Body of pancreas (tissue), 4 donors: ENCODE results near the gene GCNT2.

Experiments used
- CTCF ChIP-seq, 7 experiments: fragments of 450-650 bp in 4 of 7; fragments of 200-600 bp in 3 of 7; sonication (generic) in 3 of 7; IDR thresholded peaks; one replicate each; pipeline ENCODE4 v1.5.1; 2016 to 2019; ENCODE audit warnings: antibody characterized with exemption in 7 of 7
- POLR2A ChIP-seq, 3 donors: fragments of 450-650 bp; IDR thresholded peaks; one replicate each; pipeline ENCODE4 v1.6.1; 2016; ENCODE audit warnings: antibody characterized with exemption in 3 of 3, mild to moderate bottlenecking in 2 of 3

- TF ChIP-seq CTCF (IDR thresholded peaks at IDR 0.05): no peak
- TF ChIP-seq POLR2A (IDR thresholded peaks at IDR 0.05): no peak
Observed at GRCh38 chr6:10556589-10556988, 35.4 kb downstream of the GCNT2 start.
